ENCODE results near the gene IMPDH1.

The IMPDH1 gene

GRCh38 chr7:128431221-128431620 lies 21.4 kb upstream of the IMPDH1 start:
- TF ChIP-seq EZH2phosphoT487 (IDR thresholded peaks at IDR 0.05; ENCODE audit: low read length) = no peak
- TF ChIP-seq EZH2 (optimal IDR thresholded peaks at IDR 0.05; ENCODE audit: low read depth, low read length) = no peak
- TF ChIP-seq, protein P1, sequence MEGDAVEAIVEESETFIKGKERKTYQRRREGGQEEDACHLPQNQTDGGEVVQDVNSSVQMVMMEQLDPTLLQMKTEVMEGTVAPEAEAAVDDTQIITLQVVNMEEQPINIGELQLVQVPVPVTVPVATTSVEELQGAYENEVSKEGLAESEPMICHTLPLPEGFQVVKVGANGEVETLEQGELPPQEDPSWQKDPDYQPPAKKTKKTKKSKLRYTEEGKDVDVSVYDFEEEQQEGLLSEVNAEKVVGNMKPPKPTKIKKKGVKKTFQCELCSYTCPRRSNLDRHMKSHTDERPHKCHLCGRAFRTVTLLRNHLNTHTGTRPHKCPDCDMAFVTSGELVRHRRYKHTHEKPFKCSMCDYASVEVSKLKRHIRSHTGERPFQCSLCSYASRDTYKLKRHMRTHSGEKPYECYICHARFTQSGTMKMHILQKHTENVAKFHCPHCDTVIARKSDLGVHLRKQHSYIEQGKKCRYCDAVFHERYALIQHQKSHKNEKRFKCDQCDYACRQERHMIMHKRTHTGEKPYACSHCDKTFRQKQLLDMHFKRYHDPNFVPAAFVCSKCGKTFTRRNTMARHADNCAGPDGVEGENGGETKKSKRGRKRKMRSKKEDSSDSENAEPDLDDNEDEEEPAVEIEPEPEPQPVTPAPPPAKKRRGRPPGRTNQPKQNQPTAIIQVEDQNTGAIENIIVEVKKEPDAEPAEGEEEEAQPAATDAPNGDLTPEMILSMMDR (IDR thresholded peaks at IDR 0.05; ENCODE audit: low read length) = no peak
- Histone ChIP-seq H3K4me1 (ENCODE audit: low read length) (no peaks in the 10 kb centered on the region), H3K27me3 (replicated peaks; ENCODE audit: insufficient read depth, low read length) (no peaks in the 10 kb centered on the region), H3K4me3 (ENCODE audit: low read length) (no peak overlapping the region), H3K9ac (ENCODE audit: low read length) (no peak overlapping the region), H3K36me3 (replicated peaks; ENCODE audit: insufficient read depth, low read length) (no peaks in the 10 kb centered on the region), H2AFZ (ENCODE audit: low read length) (no peak overlapping the region), H4K20me1 (ENCODE audit: insufficient read depth, low read length) (no peaks in the 10 kb centered on the region), H3K4me2 (ENCODE audit: low read depth, low read length) (no peak overlapping the region), H3K27ac (ENCODE audit: low read length) (no peak overlapping the region), H3F3A (ENCODE audit: insufficient read depth, low read length) (no peaks in the 10 kb centered on the region), H3K9me3 (replicated peaks; ENCODE audit: insufficient read depth, low read length) (no peaks in the 10 kb centered on the region), H3K79me2 (ENCODE audit: low read length) (no peaks in the 10 kb centered on the region), H3K9me2 (replicated peaks; ENCODE audit: insufficient read depth, low read length) (no peaks in the 10 kb centered on the region)
- no peak for DNase-seq

GRCh38 chr7:128430207-128430606 lies 20.4 kb upstream of the IMPDH1 start:
- Histone ChIP-seq H3K79me2 (ENCODE audit: low read length) (no peaks in the 10 kb centered on the region), H3K4me3 (ENCODE audit: low read length) (no peak overlapping the region), H3K4me2 (ENCODE audit: low read depth, low read length) (no peak overlapping the region), H3K9me2 (replicated peaks; ENCODE audit: insufficient read depth, low read length) (no peaks in the 10 kb centered on the region), H3F3A (ENCODE audit: insufficient read depth, low read length) (no peaks in the 10 kb centered on the region), H3K9me3 (replicated peaks; ENCODE audit: insufficient read depth, low read length) (no peaks in the 10 kb centered on the region), H3K4me1 (ENCODE audit: low read length) (no peaks in the 10 kb centered on the region), H4K20me1 (ENCODE audit: insufficient read depth, low read length) (no peaks in the 10 kb centered on the region), H3K9ac (ENCODE audit: low read length) (no peak overlapping the region), H3K36me3 (replicated peaks; ENCODE audit: insufficient read depth, low read length) (no peaks in the 10 kb centered on the region), H3K27me3 (replicated peaks; ENCODE audit: insufficient read depth, low read length) (no peaks in the 10 kb centered on the region), H3K27ac (ENCODE audit: low read length) (no peak overlapping the region), H2AFZ (ENCODE audit: low read length) (no peak overlapping the region)
- no peak for DNase-seq
- TF ChIP-seq EZH2phosphoT487 (IDR thresholded peaks at IDR 0.05; ENCODE audit: low read length) = no peak
- TF ChIP-seq, protein P1 (IDR thresholded peaks at IDR 0.05; ENCODE audit: low read length) = peak; percentile 17

- Histone ChIP-seq H3K9ac (ENCODE audit: low read length) (no peak overlapping the region), H3K4me3 (ENCODE audit: low read length) (no peak overlapping the region), H3K9me2 (replicated peaks; ENCODE audit: insufficient read depth, low read length) (no peaks in the 10 kb centered on the region), H4K20me1 (ENCODE audit: insufficient read depth, low read length) (no peaks in the 10 kb centered on the region), H3F3A (ENCODE audit: insufficient read depth, low read length) (no peaks in the 10 kb centered on the region), H3K4me1 (ENCODE audit: low read length) (no peaks in the 10 kb centered on the region), H3K9me3 (replicated peaks; ENCODE audit: insufficient read depth, low read length) (no peaks in the 10 kb centered on the region), H2AFZ (ENCODE audit: low read length) (no peak overlapping the region), H3K36me3 (replicated peaks; ENCODE audit: insufficient read depth, low read length) (no peaks in the 10 kb centered on the region), H3K79me2 (ENCODE audit: low read length) (no peaks in the 10 kb centered on the region), H3K27ac (ENCODE audit: low read length) (no peak overlapping the region), H3K4me2 (ENCODE audit: low read depth, low read length) (no peak overlapping the region), H3K27me3 (replicated peaks; ENCODE audit: insufficient read depth, low read length) (no peaks in the 10 kb centered on the region)
- peak; percentile 72 for DNase-seq
- no peak for TF ChIP-seq EZH2phosphoT487 (IDR thresholded peaks at IDR 0.05; ENCODE audit: low read length)
- TF ChIP-seq, protein P1 (IDR thresholded peaks at IDR 0.05; ENCODE audit: low read length) = peak; percentile 77
Observed at GRCh38 chr7:128427289-128427891, 17.6 kb upstream of the IMPDH1 start.
